Fibroblast of villous mesenchyme (primary cell): ENCODE data around the gene FGF7. TPM values are rescaled to one million over a fixed set of nuclear protein-coding genes. Genes with fewer than 3 reads are reported as not detected.

ENCODE experiments used
- DNase-seq: peaks from one replicate; pipeline ENCODE4 v3.0.0-alpha.2; 2010; ENCODE audit warnings: low read depth
- H3K4me3 ChIP-seq: 2 replicates; pipeline ENCODE4 v1.5.1; 2011; ENCODE audit warnings: low read depth, mild to moderate bottlenecking, low read length
- total RNA-seq: library from RNA; depleted of rRNA; stranded (reverse); fragments of >200 nt; gene quantifications from 2 replicates; pipeline ENCODE4 v1.2.3, GENCODE V29; 2012
- TF ChIP-seq, protein P1 (sequence below): IDR thresholded peaks from 2 replicates; pipeline ENCODE4 v1.5.1; 2012; ENCODE audit warnings: low read depth, mild to moderate bottlenecking, low read length; ENCODE audit not compliant: insufficient read depth

Gene FGF7
- total RNA-seq, 1 donor = 369 TPM

DNA sequence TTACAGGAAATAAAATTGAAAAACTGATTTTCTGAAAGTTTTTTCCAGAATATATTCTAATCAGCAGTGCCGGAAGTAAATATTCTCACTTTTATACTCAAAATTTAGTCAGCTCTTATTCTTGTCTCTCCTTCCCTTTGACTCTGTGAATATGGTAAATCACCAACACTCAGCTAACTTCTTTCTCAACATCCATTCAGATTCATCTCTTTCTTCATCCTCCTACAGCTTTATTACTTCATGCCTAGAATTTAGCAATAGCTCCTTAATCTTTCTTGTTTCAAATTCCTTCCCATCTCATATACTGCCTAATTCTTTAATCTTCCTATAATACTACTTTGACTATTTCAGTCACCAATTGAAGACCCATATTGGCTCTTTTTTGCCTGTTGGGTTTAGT lies 67.9 kb downstream of the FGF7 start:
- TF ChIP-seq, protein P1, sequence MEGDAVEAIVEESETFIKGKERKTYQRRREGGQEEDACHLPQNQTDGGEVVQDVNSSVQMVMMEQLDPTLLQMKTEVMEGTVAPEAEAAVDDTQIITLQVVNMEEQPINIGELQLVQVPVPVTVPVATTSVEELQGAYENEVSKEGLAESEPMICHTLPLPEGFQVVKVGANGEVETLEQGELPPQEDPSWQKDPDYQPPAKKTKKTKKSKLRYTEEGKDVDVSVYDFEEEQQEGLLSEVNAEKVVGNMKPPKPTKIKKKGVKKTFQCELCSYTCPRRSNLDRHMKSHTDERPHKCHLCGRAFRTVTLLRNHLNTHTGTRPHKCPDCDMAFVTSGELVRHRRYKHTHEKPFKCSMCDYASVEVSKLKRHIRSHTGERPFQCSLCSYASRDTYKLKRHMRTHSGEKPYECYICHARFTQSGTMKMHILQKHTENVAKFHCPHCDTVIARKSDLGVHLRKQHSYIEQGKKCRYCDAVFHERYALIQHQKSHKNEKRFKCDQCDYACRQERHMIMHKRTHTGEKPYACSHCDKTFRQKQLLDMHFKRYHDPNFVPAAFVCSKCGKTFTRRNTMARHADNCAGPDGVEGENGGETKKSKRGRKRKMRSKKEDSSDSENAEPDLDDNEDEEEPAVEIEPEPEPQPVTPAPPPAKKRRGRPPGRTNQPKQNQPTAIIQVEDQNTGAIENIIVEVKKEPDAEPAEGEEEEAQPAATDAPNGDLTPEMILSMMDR = no peak
- DNase-seq = peak; percentile 67
- no peak overlapping the region for H3K4me3 ChIP-seq

DNA sequence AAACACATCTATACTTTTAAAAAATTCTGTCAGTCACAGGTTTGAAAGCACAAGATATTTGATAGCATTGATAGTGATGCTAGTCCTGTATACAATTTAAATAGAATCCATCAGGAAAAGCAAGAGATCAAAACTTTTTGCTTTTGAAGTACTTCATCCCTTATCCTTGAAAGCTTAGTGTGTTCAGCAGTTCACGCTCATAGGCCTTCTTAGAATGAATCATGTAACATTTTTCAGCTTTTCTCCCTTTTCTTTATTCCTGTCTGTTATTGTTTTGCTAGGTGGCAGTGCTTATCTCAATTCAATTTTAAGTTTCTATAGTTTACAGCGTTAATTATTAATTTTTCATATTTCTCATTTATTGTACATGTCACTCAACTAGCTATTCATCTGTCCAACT lies 69.1 kb downstream of the FGF7 start:
- TF ChIP-seq, protein P1 = no peak
- DNase-seq = no peak
- no peak overlapping the region for H3K4me3 ChIP-seq

DNA sequence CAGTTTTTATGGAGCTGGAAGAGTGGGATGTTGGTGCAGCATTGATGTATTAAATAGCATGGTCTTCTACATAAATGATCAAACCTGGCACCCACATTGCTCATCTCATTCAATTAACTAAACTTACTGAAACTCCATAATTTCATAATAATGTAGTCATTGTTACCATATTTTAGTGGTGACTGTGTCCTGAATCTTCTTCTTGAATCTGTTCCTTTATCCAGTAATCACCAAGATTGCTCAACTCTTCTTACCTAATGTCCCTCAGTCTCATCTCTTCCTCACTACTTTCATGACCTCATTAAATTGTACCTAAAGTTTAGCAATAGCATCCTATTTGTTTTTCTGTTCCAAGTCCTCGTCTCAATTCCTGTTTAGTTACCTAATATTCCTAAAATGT lies 69.8 kb downstream of the FGF7 start:
- H3K4me3 ChIP-seq = no peak overlapping the region
- DNase-seq = peak; percentile 89
- TF ChIP-seq, protein P1 = no peak

DNA sequence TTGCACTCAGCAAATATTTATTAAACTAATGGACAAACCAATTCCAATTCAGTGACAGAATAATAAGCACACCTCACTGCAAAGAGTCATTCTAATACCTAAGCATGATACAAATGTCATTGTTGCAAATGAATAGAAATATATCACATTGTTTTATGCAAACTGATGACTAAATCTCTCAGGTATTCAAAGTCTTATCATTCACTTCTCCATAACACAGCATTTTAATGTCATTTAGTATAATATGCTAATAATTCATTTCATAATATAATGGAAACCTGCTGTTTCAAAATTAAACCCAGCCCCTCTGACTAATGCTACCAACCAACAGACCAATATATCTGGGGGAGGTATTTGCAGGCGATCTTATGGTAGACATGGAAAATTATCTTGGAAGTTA lies 71.8 kb downstream of the FGF7 start:
- TF ChIP-seq, protein P1 = no peak
- DNase-seq = no peak
- H3K4me3 ChIP-seq = no peak overlapping the region

DNA sequence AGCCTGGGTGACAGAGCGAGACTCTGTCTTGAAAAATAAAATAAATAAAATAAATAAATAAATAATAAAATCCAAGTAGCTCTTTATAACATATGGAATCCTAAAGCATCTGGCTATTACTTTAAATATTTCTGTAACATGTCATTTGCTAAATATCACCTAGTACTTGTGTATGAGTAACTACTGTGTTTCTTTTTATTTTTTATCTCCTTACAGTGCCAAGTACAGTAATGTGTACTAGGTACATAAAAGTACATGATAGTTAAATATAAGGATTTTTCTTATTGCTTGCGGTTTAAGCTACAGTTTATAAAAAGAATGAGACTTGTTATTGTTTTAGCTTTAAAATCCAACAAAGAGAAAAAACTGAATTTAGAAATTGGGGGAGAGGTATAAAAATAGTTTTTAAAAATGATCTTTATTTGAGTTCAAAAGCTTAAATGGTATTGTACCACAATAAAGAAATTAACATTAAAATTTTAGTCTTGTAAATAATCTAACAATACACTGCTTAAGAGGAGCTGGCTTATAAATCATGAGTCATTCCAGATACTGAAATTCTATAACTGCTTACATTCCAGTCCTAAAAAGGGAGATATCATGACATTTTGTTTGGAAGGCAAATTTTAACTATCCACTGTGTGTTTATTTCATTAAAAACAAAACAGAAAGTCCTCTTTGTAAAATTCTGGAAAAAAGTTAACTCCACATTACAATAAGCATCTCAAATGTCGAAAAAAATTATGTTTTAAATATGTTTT lies 73.1 kb downstream of the FGF7 start:
- DNase-seq = peak; percentile 75
- H3K4me3 ChIP-seq = no peak overlapping the region
- TF ChIP-seq, protein P1 = no peak

DNA sequence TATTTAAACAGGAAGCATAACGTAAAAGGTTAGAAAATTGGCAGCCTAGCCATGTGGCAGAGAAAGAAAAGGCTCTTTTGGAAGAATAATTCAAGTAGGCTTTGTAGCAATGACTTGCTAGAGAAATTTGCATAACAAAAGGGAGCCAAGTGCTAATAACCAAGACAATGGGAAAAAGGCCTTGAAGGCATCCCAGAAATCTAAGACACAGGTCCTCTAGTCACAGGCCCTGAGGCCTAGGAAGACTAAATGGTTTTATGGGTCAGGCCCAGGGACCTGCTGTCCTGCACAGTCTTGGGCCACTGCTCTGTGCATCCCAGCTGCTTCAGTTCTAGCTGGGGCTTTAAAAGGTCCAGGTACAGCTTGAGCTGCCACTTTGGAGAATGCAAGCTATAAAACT lies 78.5 kb downstream of the FGF7 start:
- TF ChIP-seq, protein P1 = no peak
- no peak overlapping the region for H3K4me3 ChIP-seq
- no peak for DNase-seq

DNA sequence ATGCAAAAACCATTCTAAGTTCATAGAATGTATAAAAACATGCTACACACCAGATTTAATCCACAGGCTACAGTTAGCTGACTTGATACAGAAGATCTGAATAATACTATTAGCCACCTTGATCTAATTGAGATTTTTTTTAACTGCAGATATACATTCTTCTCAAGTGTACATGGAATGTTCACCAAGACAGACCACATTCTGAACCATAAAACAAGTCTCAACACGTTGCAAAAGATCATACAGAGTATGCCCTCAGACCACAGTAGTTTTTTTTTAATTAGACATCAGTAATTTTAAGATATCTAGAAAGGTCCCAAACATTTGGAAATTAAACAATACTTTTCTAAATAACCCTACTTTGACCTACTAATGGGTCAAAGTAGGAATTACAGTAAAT lies 83.3 kb downstream of the FGF7 start:
- no peak overlapping the region for H3K4me3 ChIP-seq
- DNase-seq = no peak
- TF ChIP-seq, protein P1 = no peak
